ENCODE results near the gene SORBS2.

SORBS2 gene

DNA sequence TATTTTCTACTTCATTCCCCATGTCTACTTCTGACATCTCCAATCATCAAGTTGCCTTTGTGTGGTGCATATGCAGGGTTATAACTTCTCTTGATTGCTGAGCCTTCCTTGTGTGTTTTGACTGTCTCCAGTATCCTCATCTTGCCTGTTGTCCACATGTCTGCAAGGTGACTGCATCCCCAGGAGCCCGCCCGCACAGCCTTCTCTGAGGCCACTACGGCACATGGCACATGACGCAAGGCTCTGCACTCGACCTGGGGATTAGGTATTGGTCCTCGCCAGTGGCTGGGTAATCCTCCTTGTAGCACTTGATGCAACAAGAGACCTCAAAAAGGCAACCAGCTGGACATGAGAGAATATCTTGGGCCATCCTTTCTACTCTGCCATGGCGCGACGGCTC lies 122.6 kb downstream of the SORBS2 start:
- Histone ChIP-seq H3K4me2 (ENCODE audit: low read depth, low read length, poor library complexity, severe bottlenecking) (no peak overlapping the region), H3K36me3 (ENCODE audit: insufficient read depth, low read length) (no peaks in the 10 kb centered on the region)
- TF ChIP-seq CTCF (conservative IDR thresholded peaks at IDR 0.05; ENCODE audit: low read length) (no peak), EZH2phosphoT487 (IDR thresholded peaks at IDR 0.05; ENCODE audit: borderline replicate concordance) (no peak)

GRCh38 chr4:185685804-185686203 lies 126.2 kb downstream of the SORBS2 start:
- Histone ChIP-seq H3K9me2 (replicated peaks; ENCODE audit: low read depth, low read length) (no peaks in the 10 kb centered on the region), H3K9me3 (ENCODE audit: insufficient read depth, low read depth, low read length) (no peaks in the 10 kb centered on the region), H3K9ac (ENCODE audit: low read depth, low read length, poor library complexity, severe bottlenecking) (no peak overlapping the region), H3K4me1 (ENCODE audit: insufficient read depth, low read length, poor library complexity, severe bottlenecking) (no peaks in the 10 kb centered on the region), H2AFZ (ENCODE audit: low read length) (no peak overlapping the region), H3F3A (ENCODE audit: low read depth) (no peaks in the 10 kb centered on the region), H3K4me2 (ENCODE audit: low read depth, low read length, poor library complexity, severe bottlenecking) (no peak overlapping the region), H4K20me1 (ENCODE audit: insufficient read depth, low read length, poor library complexity, severe bottlenecking) (no peaks in the 10 kb centered on the region), H3K79me2 (ENCODE audit: insufficient read depth, low read length) (no peaks in the 10 kb centered on the region), H3K36me3 (ENCODE audit: insufficient read depth, low read length) (no peaks in the 10 kb centered on the region), H3K27me3 (ENCODE audit: insufficient read depth, low read length, poor library complexity, severe bottlenecking) (no peaks in the 10 kb centered on the region), H3K4me3 (ENCODE audit: low read length, poor library complexity, severe bottlenecking) (no peak overlapping the region)
- TF ChIP-seq CTCF (conservative IDR thresholded peaks at IDR 0.05; ENCODE audit: low read length) (no peak), EZH2phosphoT487 (IDR thresholded peaks at IDR 0.05; ENCODE audit: borderline replicate concordance) (no peak)

More for the DNA sequence above, 122.6 kb downstream of the SORBS2 start:
- H3K9me3 ChIP-seq (ENCODE audit: insufficient read depth, low read depth, low read length): no peaks in the 10 kb centered on the region
- H3K79me2 ChIP-seq (ENCODE audit: insufficient read depth, low read length): no peaks in the 10 kb centered on the region
- H3K4me3 ChIP-seq (ENCODE audit: low read length, poor library complexity, severe bottlenecking): no peak overlapping the region
- H3K27me3 ChIP-seq (ENCODE audit: insufficient read depth, low read length, poor library complexity, severe bottlenecking): no peaks in the 10 kb centered on the region
- H2AFZ ChIP-seq (ENCODE audit: low read length): no peak overlapping the region
- H3F3A ChIP-seq (ENCODE audit: low read depth): no peaks in the 10 kb centered on the region
- H3K9me2 ChIP-seq (replicated peaks; ENCODE audit: low read depth, low read length): no peaks in the 10 kb centered on the region
- H3K4me1 ChIP-seq (ENCODE audit: insufficient read depth, low read length, poor library complexity, severe bottlenecking): no peaks in the 10 kb centered on the region
- H4K20me1 ChIP-seq (ENCODE audit: insufficient read depth, low read length, poor library complexity, severe bottlenecking): no peaks in the 10 kb centered on the region
- no peak overlapping the region for H3K9ac ChIP-seq (ENCODE audit: low read depth, low read length, poor library complexity, severe bottlenecking)

GRCh38 chr4:185683896-185684295 lies 128.1 kb downstream of the SORBS2 start:
- H3F3A ChIP-seq (ENCODE audit: low read depth): no peaks in the 10 kb centered on the region
- H3K36me3 ChIP-seq (ENCODE audit: insufficient read depth, low read length): no peaks in the 10 kb centered on the region
- H3K4me3 ChIP-seq (ENCODE audit: low read length, poor library complexity, severe bottlenecking): no peak overlapping the region
- no peaks in the 10 kb centered on the region for H3K9me2 ChIP-seq (replicated peaks; ENCODE audit: low read depth, low read length)
- no peak overlapping the region for H3K9ac ChIP-seq (ENCODE audit: low read depth, low read length, poor library complexity, severe bottlenecking)
- no peaks in the 10 kb centered on the region for H3K79me2 ChIP-seq (ENCODE audit: insufficient read depth, low read length)
- H3K4me1 ChIP-seq (ENCODE audit: insufficient read depth, low read length, poor library complexity, severe bottlenecking): no peaks in the 10 kb centered on the region
- TF ChIP-seq EZH2phosphoT487 (IDR thresholded peaks at IDR 0.05; ENCODE audit: borderline replicate concordance) (no peak), CTCF (conservative IDR thresholded peaks at IDR 0.05; ENCODE audit: low read length) (no peak)
- H3K27me3 ChIP-seq (ENCODE audit: insufficient read depth, low read length, poor library complexity, severe bottlenecking): no peaks in the 10 kb centered on the region
- H2AFZ ChIP-seq (ENCODE audit: low read length): no peak overlapping the region
- no peak overlapping the region for H3K4me2 ChIP-seq (ENCODE audit: low read depth, low read length, poor library complexity, severe bottlenecking)
- H3K9me3 ChIP-seq (ENCODE audit: insufficient read depth, low read depth, low read length): no peaks in the 10 kb centered on the region
- no peaks in the 10 kb centered on the region for H4K20me1 ChIP-seq (ENCODE audit: insufficient read depth, low read length, poor library complexity, severe bottlenecking)

All from Loucy (cell line).